GM19025 (cell line): ENCODE results near the gene RRP12.
A peak's percentile ranks its signal among the peaks of the same experiment; 100 is the strongest.

Experiments used
- ATAC-seq: cut with Tn5 transposase; IDR thresholded peaks from one replicate; pipeline ENCODE4 v1.9.1; 2021; ENCODE audit warnings: mild to moderate bottlenecking, low read depth, moderate library complexity; ENCODE audit not compliant: unreplicated experiment

RRP12 gene

DNA sequence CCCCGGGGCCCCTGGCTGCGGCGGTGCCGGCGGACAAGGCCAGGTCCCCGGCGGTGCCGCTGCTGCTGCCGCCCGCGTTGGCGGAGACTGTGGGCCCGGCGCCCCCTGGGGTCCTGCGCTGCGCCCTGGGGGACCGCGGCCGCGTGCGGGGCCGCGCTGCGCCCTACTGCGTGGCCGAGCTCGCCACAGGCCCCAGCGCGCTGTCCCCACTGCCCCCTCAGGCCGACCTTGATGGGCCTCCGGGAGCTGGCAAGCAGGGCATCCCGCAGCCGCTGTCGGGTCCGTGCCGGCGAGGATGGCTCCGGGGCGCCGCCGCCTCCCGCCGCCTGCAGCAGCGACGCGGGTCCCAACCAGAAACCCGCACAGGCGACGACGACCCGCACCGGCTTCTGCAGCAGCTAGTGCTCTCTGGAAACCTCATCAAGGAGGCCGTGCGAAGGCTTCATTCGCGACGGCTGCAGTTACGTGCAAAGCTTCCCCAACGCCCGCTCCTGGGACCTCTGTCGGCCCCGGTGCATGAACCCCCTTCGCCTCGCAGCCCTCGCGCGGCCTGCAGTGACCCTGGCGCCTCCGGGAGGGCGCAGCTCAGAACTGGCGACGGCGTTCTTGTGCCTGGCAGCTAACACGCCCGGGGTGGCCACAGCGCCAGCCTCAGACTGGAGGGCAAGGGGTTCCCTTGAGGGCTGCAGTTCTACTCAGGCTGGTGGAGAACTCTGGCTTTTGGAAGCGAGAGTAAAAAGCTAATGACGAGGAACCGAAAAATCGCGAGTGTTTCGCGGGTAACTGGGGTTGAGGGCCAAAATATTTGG is 81.3 kb downstream of the RRP12 start:
- ATAC-seq: peak; percentile 26

DNA sequence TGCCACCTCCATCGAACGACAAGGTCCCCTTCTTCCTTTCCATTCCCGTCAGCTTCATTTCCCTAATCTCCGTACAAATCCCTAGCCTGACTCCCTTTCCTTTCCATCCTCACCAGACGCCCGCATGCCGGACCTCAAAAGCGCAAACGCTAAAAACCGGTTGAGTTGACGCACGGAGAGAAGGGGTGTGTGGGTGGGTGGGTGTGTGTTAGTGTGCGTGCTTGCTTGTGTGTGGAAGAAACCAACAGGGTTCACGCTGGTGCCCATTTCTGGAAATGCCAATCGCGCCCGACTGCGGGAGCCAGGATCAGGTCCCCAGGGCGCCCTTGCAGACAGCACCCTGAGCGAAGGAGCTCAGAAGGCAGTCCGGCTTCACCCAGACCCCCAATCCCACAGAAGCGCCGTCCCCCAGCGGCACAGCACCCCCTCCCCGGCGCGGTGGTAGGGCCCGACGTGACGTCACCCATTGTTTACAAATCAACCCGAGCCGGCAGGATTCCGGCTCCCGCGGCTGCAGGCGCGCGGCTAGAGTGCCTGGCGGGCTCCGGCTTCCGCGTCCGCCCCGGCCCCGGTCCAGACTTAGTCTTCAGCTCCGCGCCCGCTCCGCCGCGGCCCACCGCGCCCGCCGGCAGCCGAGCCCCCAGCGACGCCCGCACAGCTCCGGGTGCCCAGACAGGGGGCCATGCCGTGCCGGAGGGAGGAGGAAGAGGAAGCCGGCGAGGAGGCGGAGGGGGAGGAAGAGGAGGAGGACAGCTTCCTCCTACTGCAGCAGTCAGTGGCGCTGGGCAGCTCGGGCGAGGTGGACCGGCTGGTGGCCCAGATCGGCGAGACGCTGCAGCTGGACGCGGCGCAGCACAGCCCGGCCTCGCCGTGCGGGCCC is 82.1 kb downstream of the RRP12 start, which contains the start of gene FRAT1:
Gene FRAT1 (plus strand): TSS at position 500 of the 880 bp plus-strand sequence. CDS start 183 bp downstream, at position 683.
- peak; percentile 79 for ATAC-seq

DNA sequence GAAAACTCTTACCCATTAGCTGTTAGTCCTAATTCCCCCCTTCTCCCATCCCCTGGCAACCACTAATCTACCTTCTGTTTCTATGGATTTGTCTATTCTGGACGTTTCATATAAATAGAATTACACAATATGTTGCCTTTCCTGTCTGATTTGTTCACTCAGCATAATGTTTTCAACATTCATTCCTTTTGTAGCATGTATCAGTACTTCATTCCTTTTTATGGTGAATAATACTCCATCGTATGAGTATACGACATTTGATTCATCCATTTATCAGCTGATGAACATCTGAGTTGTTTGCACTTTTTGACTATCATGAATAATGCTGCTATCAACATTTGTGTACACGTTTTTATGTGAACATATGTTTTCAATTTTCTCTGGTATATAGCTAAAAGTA is 86.5 kb downstream of the RRP12 start:
- no peak for ATAC-seq

DNA sequence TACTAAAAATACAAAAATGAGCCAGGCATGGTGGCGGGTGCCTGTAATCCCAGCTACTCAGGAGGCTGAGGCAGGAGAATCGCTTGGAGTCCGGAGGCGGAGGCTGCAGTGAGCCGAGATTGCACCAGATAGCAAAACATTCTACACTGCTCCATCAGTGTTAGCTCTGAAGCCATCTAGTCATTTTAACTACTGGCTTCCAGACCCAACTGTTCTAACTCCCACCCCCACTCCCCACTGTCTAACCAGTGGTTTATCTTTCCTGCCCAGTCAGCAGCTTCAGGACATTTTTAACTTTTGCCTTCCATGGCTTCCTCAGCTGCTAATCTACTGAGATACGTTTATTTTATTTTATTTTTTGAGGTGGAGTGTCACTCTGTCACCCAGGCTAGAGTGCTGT is 88.2 kb downstream of the RRP12 start:
- ATAC-seq: no peak

DNA sequence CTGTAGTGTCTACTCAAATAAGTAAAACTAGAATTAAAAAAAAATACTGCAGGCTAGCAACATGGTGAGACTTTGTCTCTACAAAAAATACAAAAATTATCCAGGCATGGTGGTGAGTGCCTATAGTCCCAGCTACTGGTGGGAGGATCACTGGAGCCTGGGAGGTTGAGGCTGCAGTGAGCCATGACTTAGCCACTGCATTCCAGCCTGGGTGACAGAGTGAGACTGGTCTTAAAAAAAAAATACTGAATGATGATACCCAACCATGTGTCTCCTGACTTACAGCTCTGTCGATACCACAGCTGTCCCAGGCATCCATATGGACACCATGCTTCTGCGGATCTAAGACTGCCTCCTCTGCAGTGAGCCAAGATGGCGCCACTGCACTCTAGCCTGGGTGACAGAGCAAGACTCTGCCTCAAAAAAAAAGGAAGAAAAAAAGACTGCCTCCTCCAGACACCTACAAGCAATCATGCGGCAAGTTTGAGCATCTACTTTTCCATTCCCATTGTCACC is 90.0 kb downstream of the RRP12 start:
- no peak for ATAC-seq

DNA sequence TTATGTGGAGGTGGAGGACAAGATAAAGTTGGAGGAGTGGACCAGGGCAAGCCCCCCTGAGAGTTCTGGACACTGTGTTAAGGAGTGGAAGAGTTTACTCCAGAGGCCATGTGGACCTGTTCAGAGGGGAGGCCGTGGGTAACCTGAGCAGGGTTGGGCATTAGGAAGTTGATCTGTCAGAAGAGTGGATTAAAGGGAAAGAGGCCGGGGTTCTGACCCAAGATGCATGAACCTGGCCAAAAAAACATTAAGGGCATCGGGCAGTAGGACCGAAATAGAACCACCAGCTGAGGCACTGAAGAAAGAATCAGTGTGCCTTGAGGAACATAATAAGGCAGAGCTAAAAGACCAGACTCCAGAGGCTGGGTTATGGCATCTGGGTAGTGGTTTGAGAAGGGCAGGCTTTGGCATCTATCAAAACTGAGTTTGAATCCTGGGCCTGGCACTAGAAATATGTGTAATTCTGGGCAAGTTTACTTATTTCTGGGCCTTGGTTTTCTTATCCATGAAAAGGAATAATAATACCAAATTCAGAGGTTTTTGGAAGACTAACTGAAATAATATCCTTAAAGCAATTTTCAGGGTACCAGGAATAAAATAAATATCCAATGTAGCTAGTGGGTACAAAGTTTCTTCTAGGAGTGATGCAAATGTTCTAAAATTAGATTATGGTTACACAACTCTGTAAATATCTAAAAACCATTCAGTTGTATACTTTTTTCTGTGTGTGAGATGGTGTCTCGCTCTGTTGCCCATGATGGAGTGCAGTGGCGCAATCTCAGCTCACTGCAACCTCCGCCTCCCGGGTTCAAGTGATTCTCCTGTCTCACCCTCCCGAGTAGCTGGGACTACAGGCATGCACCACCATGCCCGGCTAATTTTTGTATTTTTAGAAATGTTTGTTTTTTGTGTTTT is 93.0 kb downstream of the RRP12 start:
- no peak for ATAC-seq

DNA sequence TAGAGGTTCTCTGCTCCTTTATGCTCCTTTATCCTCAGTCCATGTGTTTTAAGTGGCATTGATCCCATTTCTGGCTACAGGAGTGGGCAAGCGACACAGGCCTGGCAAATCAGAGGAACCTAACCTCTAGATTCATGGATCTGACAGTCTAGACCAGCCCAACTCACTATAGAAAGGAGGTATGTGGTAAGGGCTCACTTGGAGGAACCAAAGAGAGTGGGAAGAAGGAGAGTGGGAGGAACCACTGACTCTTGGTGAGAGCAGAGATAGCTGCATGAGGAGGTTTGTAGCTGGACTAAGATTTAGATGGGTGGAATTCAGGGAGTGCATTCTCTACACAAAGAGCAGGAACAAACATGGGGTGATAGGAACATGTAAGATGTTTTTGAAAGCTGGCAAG is 93.7 kb downstream of the RRP12 start:
- no peak for ATAC-seq
